ENCODE results near the gene BMP7. TPM values are rescaled to one million over a fixed set of nuclear protein-coding genes. Genes with fewer than 3 reads are reported as not detected.

BMP7 gene
- total and polyA plus RNA-seq, 7 donors: 0.03 TPM; not detected in 5

DNA sequence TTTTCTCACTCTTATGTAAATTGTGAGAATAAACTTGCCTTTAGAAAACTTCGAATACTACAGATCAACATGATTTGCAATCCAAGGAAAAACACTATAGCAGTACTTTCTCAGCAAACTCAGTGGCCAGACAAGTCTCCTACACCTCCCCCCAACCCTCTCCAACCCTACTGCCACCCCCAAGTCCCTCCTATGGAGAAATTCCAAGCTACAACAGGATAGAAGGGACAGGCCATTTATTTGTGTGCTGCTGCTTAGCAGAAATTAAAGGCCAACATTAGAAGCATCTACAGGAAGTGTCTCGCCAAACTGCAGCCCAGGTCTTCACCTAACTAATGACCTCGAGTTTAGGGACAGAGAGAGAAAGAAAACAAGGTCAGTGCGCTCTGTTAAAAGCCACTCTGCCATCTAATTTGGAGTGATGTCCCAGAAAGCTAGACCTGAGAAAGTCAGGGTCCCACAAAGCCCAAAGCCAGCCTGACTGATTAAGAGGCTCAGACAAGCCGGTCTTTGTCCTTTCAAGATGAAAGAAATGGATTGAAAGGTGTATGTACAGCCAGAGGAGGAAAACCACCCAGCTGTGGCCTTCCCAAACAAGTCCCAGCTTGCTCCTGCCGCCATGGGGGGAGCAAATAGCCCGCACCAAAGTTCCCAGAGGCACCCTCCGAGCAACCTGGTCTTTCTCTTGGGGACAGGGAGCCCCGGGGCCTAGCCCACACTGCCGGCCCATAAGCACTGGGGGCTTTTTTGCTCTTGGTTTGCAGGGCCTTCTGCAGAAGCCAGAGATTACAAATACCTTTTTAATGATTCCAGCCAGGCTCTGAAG lies 3.4 kb downstream of the BMP7 start:
- Histone ChIP-seq H3K4me3 (no peak overlapping the region), H3K9me3 (no peaks in the 10 kb centered on the region), H3K4me1 (no peaks in the 10 kb centered on the region), H3K27me3 (ENCODE audit: insufficient read depth in 3 of 3, low read length in 2 of 3) (peaks cover 6 to 98% (median 36%) of the 10 kb centered on the region in 3 donors), H3K27ac (no peak overlapping the region), H3K36me3 (ENCODE audit: insufficient read depth in 1 of 2, low read depth in 1 of 2) (no peaks in the 10 kb centered on the region)
- intact Hi-C loops (cut with DNase I): no loop called here
- ATAC-seq: no peak
- no peak for DNase-seq
- WGBS, 3 donors: 75 to 77% (median 76%) methylated on average over 10 of the region's 10 CpGs
- TF ChIP-seq, protein P1, sequence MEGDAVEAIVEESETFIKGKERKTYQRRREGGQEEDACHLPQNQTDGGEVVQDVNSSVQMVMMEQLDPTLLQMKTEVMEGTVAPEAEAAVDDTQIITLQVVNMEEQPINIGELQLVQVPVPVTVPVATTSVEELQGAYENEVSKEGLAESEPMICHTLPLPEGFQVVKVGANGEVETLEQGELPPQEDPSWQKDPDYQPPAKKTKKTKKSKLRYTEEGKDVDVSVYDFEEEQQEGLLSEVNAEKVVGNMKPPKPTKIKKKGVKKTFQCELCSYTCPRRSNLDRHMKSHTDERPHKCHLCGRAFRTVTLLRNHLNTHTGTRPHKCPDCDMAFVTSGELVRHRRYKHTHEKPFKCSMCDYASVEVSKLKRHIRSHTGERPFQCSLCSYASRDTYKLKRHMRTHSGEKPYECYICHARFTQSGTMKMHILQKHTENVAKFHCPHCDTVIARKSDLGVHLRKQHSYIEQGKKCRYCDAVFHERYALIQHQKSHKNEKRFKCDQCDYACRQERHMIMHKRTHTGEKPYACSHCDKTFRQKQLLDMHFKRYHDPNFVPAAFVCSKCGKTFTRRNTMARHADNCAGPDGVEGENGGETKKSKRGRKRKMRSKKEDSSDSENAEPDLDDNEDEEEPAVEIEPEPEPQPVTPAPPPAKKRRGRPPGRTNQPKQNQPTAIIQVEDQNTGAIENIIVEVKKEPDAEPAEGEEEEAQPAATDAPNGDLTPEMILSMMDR (IDR thresholded peaks at IDR 0.05): no peak

DNA sequence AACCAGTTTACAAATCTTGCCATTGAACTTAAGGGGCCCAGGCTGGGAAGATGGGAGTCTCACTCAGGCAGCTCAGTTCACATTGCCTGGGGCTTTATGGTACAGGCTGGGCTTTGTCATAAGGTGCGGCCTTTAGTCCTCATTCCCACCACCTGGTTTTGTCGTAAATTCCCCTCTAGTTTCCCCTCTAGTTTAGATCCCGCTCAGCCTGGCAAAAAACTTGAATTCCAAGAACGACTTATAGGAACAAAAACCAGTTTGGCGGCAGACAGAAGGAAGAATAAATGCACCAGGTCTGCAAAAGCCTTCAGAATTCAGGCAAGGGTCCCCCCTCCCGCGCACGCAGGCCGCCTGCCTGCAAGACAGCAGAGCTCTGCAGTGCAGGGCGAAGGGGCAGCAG lies 4.1 kb downstream of the BMP7 start:
- Histone ChIP-seq H3K36me3 (ENCODE audit: insufficient read depth in 1 of 2, low read depth in 1 of 2) (no peaks in the 10 kb centered on the region), H3K27me3 (ENCODE audit: insufficient read depth in 3 of 3, low read length in 2 of 3) (peaks cover 6 to 93% (median 32%) of the 10 kb centered on the region in 3 donors), H3K9me3 (no peaks in the 10 kb centered on the region), H3K27ac (no peak overlapping the region), H3K4me1 (no peaks in the 10 kb centered on the region), H3K4me3 (no peak overlapping the region)
- DNase-seq (no peak), ATAC-seq (no peak)
- WGBS, 3 donors: 74 to 88% (median 84%) methylated on average over 10 of the region's 10 CpGs
- TF ChIP-seq, protein P1 (IDR thresholded peaks at IDR 0.05): no peak
- intact Hi-C loops (cut with DNase I): no loop called here

DNA sequence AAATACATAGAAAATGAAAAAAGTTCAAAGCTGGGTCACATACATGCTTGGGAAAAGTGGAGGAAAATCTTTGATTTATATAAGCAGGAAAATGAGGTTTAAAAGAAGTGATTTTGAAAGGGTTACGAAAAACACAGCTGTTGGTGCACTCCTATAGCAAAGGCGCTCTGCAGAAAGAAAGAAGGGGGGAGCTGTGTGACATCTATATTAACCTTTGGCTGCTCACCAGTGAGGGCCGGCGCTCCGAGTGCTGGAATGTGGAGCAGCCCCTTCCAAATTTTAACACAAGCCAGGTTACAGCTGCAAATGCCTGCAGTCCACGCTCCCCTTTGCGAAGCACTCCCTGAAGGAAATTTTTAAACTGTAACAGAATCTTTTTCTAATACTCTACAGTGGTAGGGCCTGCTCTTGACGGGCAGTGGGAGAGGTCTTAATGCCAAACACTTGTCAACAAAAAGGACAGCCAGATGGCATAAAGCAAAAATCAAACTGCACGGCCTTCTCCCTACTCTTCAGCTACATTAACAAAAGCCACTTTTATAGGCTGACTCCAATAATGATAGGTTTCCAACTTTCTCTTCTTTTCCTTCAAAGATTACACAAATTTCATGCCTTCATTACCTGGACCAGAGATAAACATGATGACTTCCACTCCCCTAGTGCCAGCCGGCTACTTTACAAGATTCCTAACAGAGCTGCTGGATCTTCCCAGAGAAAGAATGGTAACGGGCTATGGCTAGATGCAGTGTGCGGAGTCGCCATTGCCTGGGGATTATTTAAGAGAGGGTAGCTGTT lies 4.8 kb downstream of the BMP7 start:
- no peak for DNase-seq
- H3K36me3 ChIP-seq (ENCODE audit: insufficient read depth in 1 of 2, low read depth in 1 of 2): no peaks in the 10 kb centered on the region
- H3K4me3 ChIP-seq: no peak overlapping the region
- no peak for ATAC-seq
- no peaks in the 10 kb centered on the region for H3K4me1 ChIP-seq
- intact Hi-C loops (cut with DNase I): no loop called here
- WGBS, 3 donors: 44 to 52% (median 48%) methylated on average over 13 of the region's 13 CpGs
- TF ChIP-seq, protein P1 (IDR thresholded peaks at IDR 0.05): no peak
- H3K9me3 ChIP-seq: no peaks in the 10 kb centered on the region
- peaks cover 6 to 91% (median 28%) of the 10 kb centered on the region in 3 donors for H3K27me3 ChIP-seq (ENCODE audit: insufficient read depth in 3 of 3, low read length in 2 of 3)
- no peak overlapping the region for H3K27ac ChIP-seq

DNA sequence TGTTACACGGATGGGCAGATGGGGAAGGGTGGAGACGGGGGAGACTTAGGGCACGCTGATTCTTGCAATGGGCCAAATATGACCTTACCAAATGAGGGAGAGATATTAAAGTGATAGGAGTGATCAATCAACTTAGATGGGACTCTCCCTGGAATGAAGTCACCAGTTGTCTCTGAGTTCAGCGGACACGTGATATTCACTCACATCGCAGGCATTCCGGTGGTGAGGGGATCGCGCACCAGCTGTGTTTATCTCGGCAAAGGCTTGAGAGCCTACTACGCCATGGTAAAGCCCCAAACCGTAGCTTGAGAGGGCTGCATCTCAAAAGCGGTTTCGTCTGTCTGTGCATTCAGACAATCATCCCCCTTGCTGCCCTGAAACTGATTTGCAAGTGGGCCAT lies 5.5 kb downstream of the BMP7 start:
- intact Hi-C loops (cut with DNase I): no loop called here
- H3K27ac ChIP-seq: no peak overlapping the region
- H3K9me3 ChIP-seq: no peaks in the 10 kb centered on the region
- WGBS, 3 donors: 7 to 11% (median 9%) methylated on average over 14 of the region's 14 CpGs
- DNase-seq (no peak), ATAC-seq (no peak)
- peaks cover 6 to 86% (median 26%) of the 10 kb centered on the region in 3 donors for H3K27me3 ChIP-seq (ENCODE audit: insufficient read depth in 3 of 3, low read length in 2 of 3)
- no peak overlapping the region for H3K4me3 ChIP-seq
- H3K36me3 ChIP-seq (ENCODE audit: insufficient read depth in 1 of 2, low read depth in 1 of 2): no peaks in the 10 kb centered on the region
- no peaks in the 10 kb centered on the region for H3K4me1 ChIP-seq
- TF ChIP-seq, protein P1 (IDR thresholded peaks at IDR 0.05): no peak
